OCI-LY1 (cell line): ENCODE measurements around the gene RPS21.

Experiments used
- H2AFZ ChIP-seq: fragments of 200-600 bp; sonication (generic), shearing (Covaris generic); 2 replicates; pipeline ENCODE4 v1.6.0; 2014; ENCODE audit warnings: antibody characterized with exemption, mild to moderate bottlenecking, low read length
- H3F3A ChIP-seq: fragments of 200-600 bp; sonication (generic), shearing (Covaris generic); 2 replicates; pipeline ENCODE4 v1.6.0; 2014; ENCODE audit warnings: mild to moderate bottlenecking, antibody characterized with exemption, low read length, moderate library complexity; ENCODE audit not compliant: insufficient read depth
- H3K27ac ChIP-seq: fragments of 200-600 bp; sonication (generic); 2 replicates; pipeline ENCODE4 v1.5.1; 2014; ENCODE audit warnings: low read length, mixed run types, mild to moderate bottlenecking, low read depth; ENCODE audit not compliant: poor library complexity, severe bottlenecking
- H3K27me3 ChIP-seq: fragments of 200-600 bp; sonication (generic); 2 replicates; pipeline ENCODE4 v1.6.0; 2014; ENCODE audit warnings: antibody characterized with exemption, mild to moderate bottlenecking, low read length, moderate library complexity; ENCODE audit not compliant: insufficient read depth
- H3K36me3 ChIP-seq: fragments of 200-600 bp; sonication (generic); 2 replicates; pipeline ENCODE4 v1.6.1; 2014; ENCODE audit warnings: mild to moderate bottlenecking, antibody characterized with exemption, low read length, moderate library complexity, mixed read lengths; ENCODE audit not compliant: insufficient read depth
- H3K4me1 ChIP-seq: fragments of 200-600 bp; sonication (generic); 2 replicates; pipeline ENCODE4 v1.5.1; 2014; ENCODE audit warnings: mild to moderate bottlenecking, low read length, moderate library complexity; ENCODE audit not compliant: insufficient read depth, severe bottlenecking
- H3K4me2 ChIP-seq: fragments of 200-600 bp; sonication (generic), shearing (Covaris generic); 2 replicates; pipeline ENCODE4 v1.6.1; 2014; ENCODE audit warnings: low read length
- H3K4me3 ChIP-seq: fragments of 200-600 bp; sonication (generic); 2 replicates; pipeline ENCODE4 v1.5.1; 2014; ENCODE audit warnings: low read length, low read depth, mild to moderate bottlenecking, mixed read lengths; ENCODE audit not compliant: poor library complexity, severe bottlenecking
- H3K79me2 ChIP-seq: fragments of 200-600 bp; shearing (Covaris generic); 2 replicates; pipeline ENCODE4 v1.6.1; 2016; ENCODE audit warnings: mixed run types, low read length, mixed read lengths; ENCODE audit not compliant: insufficient read depth
- H3K9ac ChIP-seq: fragments of 200-600 bp; sonication (generic), shearing (Covaris generic); 2 replicates; pipeline ENCODE4 v1.6.1; 2014; ENCODE audit warnings: mild to moderate bottlenecking, low read length, mixed read lengths
- H3K9me2 ChIP-seq: fragments of 200-600 bp; sonication (generic), shearing (Covaris generic); 2 replicates; pipeline ENCODE4 v1.6.1; 2014; ENCODE audit warnings: low read depth, mild to moderate bottlenecking, low read length, mixed read lengths
- H3K9me3 ChIP-seq: fragments of 200-600 bp; shearing (Covaris generic); 2 replicates; pipeline ENCODE4 v1.6.1; 2014; ENCODE audit warnings: low read length, mixed read lengths
- H4K20me1 ChIP-seq: fragments of 200-600 bp; sonication (generic), shearing (Covaris generic); 2 replicates; pipeline ENCODE4 v1.6.0; 2016; ENCODE audit warnings: mild to moderate bottlenecking, low read length; ENCODE audit not compliant: insufficient read depth
- CTCF ChIP-seq: fragments of 200-600 bp; sonication (generic), shearing (Covaris generic); IDR thresholded peaks from 2 replicates; pipeline ENCODE4 v1.5.1; 2017; ENCODE audit warnings: mild to moderate bottlenecking, antibody characterized with exemption, low read length, moderate library complexity, mixed read lengths
- EZH2 ChIP-seq: fragments of 200-600 bp; sonication (generic), shearing (Covaris generic); IDR thresholded peaks from 2 replicates; pipeline ENCODE4 v1.8.0; 2017; ENCODE audit warnings: borderline replicate concordance, mixed run types, mild to moderate bottlenecking, antibody characterized with exemption, low read length, moderate library complexity, mixed read lengths

Gene RPS21

GRCh38 chr20:62349556-62350097, 37.3 kb upstream of the RPS21 start:
- Histone ChIP-seq H3K9me2 (no peaks in the 10 kb centered on the region), H3K4me1 (peaks cover 3% of the 10 kb centered on the region), H3K4me3 (no peak overlapping the region), H3F3A (no peaks in the 10 kb centered on the region), H3K9ac (no peak overlapping the region), H3K79me2 (no peaks in the 10 kb centered on the region), H3K27ac (no peak overlapping the region), H2AFZ (no peak overlapping the region), H3K36me3 (no peaks in the 10 kb centered on the region; the same call in 1 of the 2 replicates), H3K27me3 (no peaks in the 10 kb centered on the region; the same call in 1 of the 2 replicates), H3K9me3 (no peaks in the 10 kb centered on the region), H4K20me1 (no peaks in the 10 kb centered on the region), H3K4me2 (no peak overlapping the region)
- TF ChIP-seq EZH2 = no peak
- TF ChIP-seq CTCF = no peak

- Histone ChIP-seq H3K9ac (no peak overlapping the region), H3K9me2 (no peaks in the 10 kb centered on the region), H3K79me2 (no peaks in the 10 kb centered on the region), H3K27ac (no peak overlapping the region), H3K27me3 (peaks cover 3% of the 10 kb centered on the region; the same call in 1 of the 2 replicates), H3K4me2 (no peak overlapping the region), H3K36me3 (no peaks in the 10 kb centered on the region; the same call in 1 of the 2 replicates), H4K20me1 (no peaks in the 10 kb centered on the region), H3K9me3 (no peaks in the 10 kb centered on the region), H2AFZ (no peak overlapping the region), H3K4me3 (no peak overlapping the region), H3K4me1 (no peaks in the 10 kb centered on the region), H3F3A (no peaks in the 10 kb centered on the region)
- TF ChIP-seq EZH2 (no peak), CTCF (no peak)
These were observed 36.7 kb upstream of the RPS21 start for GRCh38 chr20:62350098-62350628.

- Histone ChIP-seq H4K20me1 (no peaks in the 10 kb centered on the region), H3F3A (no peaks in the 10 kb centered on the region), H3K79me2 (no peaks in the 10 kb centered on the region), H3K9ac (no peak overlapping the region), H3K27me3 (peaks cover 3% of the 10 kb centered on the region; the same call in 1 of the 2 replicates), H3K36me3 (no peaks in the 10 kb centered on the region; the same call in 1 of the 2 replicates), H3K4me2 (no peak overlapping the region), H3K9me2 (no peaks in the 10 kb centered on the region), H3K4me3 (no peak overlapping the region), H3K9me3 (no peaks in the 10 kb centered on the region), H3K27ac (no peak overlapping the region), H3K4me1 (no peaks in the 10 kb centered on the region), H2AFZ (no peak overlapping the region)
- no peak for TF ChIP-seq EZH2
- no peak for TF ChIP-seq CTCF
These were observed 36.1 kb upstream of the RPS21 start for GRCh38 chr20:62350629-62351422.
